DMS53 treated with DMSO at 0.1 percent for 48 hours (cell line): ENCODE data around the gene JPH3.

Source experiments
- DNase-seq: peaks from one replicate; lab custom pipeline; 2025; ENCODE audit not compliant: unreplicated experiment; lab: John Stamatoyannopoulos, UW

The JPH3 gene

DNA sequence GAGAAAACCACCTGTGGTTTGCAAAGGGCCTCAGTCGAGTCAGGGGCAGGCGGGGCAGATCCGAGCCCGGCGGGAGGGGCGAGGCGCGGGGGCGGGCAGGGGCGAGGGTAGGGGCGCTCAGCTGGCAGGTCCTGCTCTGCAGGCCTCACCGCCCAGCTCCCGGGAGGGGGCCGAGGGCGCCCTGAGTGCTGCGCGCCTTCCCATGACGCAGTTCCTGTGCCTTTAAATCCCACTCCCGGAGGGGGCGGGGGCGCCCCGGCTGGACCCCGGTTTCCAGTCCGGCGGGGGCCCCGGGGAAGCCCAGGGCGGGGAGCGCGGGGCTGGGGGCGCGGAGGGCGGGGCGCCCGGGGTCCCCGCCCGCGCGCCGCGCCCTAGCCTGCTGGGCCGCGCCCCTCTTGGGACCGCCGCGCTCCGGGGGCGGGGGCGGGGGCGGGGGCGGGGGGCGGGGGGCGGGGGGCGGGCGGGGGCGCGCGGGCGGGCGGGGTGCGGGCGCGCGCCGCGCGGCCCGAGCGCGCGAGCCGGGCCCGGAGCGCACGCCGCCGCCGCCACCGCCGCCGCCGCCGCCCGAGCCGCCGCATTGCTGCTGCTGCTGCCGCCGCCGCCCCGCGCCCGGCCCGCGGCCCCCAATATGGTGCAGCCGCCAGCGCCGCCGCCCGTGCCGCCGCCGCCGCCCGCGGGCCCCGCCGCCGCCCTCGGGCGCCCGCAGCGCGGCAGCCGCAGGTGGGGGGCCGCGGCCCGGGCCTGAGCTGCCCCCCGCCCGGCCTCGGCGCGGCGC lies at the start of gene JPH3:
Gene JPH3 (plus strand): TSS at position 508 of the 775 bp plus-strand sequence. CDS start 639 bp downstream, outside the sequence.
- DNase-seq: no peak

DNA sequence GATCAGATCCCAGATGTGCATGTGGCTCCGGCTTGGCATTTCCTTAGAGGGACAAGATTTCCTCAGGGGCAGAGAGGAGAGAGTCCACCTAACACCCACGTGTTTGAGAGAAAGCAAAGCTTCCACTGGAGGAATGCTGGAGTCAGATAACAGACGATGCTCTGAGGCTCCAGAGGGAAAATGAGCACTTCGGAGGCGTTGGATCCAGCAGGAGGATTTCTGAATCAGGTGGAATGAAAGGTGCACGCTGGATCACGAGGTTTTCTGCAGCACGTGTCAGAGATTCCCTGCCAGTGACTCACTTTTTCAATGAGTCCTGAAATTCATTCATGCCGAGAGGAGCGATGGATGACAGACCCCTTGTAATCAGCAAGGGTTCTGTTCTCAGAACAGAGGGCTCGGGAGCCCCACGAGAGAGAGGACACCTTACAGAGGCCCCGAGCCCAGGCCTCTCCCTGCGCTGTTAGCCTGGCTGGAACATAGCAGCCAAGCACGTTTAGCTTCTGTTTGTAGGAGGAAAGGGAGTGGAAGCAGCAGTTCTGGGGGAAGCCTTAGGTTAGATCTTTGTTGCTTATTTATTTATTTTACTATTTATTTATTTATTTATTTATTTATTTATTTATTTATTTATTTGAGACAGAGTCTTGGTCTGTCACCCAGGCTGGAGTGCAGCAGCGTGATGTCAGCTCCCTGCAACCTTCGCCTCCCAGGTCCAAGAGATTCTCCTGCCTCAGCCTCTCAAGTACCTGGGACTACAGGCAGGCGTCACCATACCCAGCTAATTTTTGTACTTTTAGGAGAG lies 49.3 kb upstream of the JPH3 start:
- peak; percentile 1 for DNase-seq

DNA sequence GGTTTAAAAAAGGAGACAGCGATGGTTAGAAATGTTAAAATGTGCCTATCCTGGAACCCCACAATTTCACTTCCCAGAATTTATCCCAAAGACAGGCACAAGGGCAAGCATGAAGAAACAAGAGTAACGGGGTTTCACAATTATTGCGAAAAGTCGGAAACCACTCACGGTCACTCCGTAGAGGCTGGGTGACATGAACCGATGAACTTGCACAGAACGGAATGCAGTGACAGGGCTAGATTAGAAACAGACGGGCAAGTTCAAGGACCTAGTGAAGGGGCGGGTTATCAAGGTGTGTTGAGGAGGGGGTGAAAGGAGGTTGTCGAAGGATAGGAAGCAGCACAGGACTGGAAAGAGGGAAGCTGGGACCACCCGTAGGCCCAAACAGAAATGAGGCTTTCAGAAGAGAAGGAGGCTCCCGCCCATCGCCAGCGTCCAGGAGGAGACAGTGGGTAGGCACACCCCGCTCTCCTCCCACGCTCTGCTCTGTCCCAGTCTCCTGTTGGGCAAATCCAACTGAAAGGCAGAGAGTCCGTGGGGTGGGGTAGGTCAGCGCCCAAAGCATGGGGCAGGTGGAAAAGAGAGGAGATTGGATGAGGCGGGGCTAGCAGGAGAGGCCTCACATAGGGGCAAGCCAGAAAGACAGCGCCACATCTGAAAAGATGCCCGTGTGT lies 47.4 kb upstream of the JPH3 start:
- DNase-seq: no peak

DNA sequence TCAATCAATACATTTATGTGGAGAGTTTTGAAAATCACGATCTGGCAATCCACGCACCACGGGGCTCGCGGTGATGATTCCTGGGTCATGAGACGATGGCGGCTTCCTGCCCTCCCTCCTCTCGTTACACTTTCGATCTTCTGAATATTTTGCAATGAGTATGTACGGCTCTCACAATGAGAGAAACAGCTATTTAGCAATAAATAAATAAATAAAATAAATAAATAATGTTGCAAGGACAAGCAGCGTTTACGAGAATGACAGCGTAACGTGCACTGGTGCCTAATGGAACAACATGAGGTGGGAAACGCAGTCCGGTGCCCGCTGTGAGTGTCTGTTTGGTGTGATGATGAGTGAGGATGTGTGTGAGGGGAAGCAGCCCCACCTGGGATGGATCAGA lies 46.7 kb upstream of the JPH3 start:
- DNase-seq: no peak

DNA sequence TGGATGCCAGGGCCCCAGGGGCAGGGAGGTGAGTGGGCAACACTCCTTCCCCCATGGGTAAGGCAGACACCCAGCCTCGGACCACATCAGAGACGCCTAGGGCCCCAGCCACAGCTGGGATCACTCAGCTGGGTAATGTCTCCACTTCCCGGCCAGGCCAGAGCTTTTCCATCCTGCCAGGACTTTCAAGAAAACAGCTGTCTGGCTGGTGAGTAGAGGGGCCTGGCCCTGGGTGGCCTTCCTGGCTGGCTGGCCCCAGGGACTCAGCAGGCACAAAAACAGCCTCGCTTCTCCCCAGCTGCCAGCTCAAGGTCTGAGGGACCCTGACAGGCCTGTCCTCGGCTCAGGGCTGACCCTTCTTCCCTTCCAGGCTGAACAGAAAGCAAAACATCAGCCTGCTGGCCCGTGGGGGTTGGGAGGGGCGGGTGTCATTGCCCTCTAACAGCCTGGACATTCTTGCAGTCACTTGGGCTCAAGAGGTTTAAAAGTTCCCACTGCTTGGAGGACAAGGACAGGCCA lies 45.3 kb upstream of the JPH3 start:
- DNase-seq: no peak

DNA sequence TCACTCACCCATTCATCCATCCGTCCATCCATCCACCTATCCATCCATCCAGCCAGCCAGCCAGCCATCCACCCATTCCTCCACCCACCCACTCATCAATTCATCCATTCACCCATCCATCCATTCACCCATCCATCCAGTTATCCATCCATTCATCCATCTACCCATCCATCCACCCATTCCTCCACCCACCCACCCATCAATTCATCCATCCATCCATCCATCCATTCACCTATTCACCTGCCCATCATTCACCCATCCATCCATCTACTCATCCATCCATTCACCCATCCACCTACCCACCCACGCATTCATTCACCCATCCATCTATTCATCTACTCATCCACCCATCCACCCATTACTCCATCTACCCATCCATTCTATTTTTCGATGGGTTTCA lies 43.6 kb upstream of the JPH3 start:
- no peak for DNase-seq

DNA sequence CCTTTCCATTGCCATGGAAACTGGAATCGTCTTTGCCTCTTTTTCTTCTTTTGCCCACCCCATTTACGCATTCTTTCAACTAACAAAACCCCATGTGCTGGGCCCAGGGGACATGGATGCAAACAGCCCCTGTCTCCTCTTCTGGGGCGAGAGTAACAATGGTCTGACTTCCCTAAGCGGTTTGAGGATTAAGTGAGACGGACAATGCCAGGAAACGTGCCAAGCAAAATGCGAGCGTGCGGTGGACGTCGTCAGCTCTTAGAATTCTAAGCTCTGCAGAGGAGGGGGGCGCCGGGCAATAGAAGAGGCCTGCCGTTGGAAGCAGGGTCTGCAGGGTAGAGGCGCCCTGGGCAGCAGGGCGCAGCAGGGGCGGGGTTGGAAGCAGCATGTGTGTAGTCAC lies 42.4 kb upstream of the JPH3 start:
- DNase-seq: no peak

DNA sequence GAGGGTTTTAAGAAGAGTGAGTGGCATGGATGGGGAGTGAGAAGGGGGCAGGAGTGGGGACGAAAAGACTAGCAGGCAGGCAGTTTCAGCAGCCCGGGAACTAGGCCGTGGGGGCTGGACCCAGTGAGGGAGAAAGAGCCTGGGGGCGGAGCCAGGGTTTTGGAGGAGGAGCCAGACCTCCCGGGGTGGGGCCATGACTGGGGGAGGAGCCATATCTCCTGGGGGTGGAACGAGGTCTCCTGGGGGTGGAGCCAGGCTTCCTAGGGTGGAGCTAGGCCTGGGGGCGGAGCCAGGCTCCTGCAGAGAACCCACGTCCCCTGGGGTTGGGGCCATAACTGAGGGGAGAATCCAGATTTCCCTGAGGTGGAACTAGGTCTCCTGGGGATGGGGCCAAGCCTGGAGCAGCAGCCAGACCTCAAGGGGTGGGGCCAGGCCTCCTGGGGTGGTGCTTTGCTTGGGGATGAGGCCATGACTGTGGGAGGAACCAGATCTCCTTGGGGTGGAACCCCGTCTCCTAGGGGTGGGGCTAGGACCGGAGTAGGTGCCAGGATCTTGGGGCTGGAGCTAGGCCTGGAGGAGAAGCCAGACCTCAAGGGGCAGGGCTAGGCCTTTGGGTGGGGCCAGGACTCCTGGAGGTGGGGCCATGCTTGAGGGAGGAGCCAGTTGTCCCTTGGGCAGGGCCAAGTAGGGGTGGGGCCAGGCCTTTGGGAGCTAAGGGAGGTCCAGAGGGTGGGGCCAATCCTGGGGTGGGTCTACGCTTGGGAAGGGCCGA lies 41.7 kb upstream of the JPH3 start:
- no peak for DNase-seq

DNA sequence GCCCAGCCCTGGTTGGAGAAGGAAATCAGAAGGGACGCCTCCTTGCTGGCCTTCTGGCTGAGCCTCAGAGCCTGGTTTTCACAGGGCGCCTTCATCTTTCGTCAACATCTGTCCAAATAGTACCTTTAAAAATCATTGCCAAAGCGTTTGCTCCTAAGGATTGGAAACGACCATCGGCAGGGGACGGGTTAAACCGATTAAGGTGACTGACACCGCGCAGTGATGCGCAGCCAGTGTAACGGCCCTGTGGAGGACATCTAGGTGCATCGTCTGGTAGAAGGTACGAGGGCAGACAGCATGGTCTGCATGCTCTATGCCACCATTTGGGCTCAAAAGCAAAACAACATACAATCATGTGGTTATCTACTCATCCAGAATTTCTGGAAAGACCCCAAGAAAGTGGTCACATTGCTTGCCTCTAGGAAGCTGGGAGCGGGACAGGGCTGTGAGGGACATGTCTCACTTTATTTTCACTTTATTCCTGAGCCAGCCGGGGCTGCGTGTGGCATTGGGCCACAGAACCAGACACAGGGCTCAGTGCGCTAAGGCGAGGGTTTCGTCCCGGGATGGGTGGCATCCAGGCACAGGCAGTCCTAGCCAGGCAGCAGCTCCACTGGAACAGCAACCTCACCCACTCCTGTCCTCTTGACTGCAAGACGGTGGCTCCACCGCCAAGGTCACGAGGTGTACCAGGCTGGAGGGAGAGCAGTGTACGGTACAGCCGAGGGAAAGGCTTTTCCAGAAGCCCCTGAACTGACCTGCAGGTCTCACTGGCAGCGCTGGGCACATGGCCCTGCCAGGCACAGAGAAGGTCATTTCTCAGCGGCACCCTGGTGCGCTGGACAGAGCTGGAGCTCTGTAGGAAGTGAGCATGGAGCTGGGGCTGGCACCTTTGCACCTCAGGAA lies 40.9 kb upstream of the JPH3 start:
- DNase-seq: no peak

DNA sequence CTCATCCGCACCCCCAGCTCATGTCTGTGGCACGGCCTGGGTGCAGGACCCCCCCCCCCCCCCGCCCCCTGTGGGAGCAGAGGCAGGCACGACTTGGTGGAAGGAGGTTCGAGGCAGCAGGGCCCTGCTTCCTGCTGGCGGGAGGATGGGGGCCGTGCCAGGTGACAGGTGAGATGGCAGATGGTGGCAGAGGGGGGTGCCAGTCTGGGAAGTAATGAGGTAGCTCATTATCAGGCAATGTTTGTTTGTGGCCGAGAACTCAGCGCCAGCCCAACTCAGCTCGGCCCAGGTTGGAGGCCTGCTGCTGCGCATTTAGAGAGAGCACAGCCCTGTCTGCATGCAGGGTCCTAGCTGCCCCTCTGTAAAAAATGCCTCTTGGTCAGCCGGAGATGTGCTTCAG lies 40.1 kb upstream of the JPH3 start:
- no peak for DNase-seq

DNA sequence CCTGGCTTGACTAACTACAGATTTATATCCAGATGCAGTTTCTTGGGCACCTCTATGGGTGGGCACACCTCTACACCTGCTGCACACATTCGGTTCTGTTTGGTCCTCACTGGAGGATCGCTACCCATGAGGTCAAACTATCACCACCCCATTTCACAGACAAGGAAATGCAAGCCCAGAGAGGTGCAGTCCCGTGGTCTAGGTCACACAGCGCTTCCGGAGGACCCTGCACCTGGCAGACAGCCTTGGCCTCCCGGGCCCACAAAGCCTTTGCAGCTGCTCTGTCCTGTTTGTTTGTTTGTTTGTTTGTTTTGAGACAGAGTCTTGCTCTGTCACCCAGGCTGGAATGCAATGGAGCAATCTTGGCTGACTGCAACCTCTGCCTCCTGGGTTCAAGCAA lies 39.3 kb upstream of the JPH3 start:
- DNase-seq: no peak

DNA sequence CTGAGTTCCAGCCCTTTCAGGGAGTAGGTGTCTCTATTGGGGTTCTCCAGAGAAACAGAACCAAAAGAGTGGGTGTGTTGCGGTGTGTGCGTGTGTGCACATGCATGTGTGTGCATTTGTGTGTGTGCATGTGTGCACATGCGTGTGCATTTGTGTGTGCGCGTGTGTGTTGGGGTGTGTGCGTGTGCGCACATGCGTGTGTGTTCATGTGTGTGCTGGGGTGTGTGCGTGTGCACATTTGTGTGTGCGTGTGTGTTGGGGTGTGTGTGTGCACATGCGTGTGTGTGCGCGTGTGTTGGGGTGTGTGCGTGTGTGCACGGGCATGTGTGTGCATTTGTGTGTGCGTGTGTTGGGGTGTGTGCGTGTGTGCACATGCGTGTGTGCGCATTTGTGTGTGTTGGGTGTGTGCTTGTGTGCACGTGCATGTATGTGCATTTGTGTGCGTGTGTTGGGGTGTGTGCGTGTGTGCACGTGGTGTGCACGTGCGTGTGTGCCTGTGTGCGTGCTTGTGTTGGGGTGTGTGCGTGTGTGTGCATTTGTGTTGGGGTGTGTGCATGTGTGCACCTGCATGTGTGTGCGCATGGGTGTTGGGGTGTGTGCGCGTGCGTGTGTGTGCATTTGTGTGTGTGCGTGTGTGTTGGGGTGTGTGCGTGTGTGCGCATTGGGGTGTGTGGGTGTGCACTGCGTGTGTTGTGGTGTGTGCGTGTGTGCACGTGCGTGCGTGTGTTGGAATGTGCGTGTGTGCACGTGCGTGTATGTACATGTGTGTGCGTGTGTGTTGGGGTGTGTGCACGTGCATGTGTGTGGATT lies 38.4 kb upstream of the JPH3 start:
- DNase-seq: no peak

DNA sequence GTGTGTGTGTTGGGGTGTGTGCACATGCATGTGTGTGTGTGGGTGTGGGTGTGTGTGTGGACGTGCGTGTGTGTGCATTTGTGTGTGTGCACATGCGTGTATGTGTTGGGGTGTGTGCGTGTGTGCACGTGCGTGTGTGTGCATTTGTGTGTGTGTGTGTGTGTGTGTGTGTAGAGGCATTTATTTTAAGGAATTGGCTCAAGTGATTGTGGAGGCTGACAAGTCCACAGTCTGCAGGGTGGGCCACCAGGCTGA lies 37.9 kb upstream of the JPH3 start:
- no peak for DNase-seq

DNA sequence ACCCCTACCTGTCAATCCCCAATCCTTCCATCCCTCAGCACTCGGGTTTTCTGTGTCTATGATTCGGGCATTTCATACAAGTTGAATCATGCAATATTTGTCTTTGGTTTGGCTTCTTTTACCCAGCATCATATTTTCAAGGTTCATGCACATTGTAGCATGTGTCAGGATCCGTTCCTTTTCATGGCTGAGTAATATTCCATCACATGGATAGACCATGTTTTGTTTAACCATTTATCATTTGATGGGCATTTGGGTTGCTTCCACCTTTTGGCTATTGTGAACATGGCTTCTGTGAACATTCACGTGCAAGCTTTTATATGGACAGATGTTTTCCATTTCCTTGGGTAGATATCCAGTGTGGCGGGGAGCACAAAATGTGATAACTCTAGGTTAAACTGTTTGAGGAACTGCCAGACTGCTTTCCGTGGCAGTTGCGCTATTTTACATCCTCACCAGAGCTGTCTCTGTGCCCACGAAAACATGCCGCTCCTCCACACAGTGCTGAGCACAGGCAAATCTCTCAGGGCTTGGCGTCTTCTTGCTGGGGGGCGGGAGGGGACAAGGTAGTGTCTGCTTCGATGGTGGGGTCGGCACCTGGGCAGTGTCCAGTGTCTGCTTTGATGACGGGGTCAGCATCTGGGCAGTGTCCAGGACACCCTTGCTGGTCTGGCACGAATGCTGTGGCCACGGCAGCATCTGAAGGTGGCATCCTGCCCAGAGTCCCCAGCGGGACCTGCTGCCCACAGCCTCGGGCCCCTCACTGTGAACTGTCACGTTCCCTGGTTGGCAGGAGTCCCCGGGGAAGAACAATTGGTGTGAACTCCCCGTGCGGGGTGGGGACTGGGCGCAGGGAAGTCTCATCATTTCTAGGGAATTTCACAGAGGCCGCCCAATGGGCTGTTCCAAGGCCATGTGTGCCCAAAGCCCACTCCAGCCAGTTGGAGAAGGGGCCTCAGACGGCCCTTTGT lies 32.4 kb upstream of the JPH3 start:
- DNase-seq: no peak

DNA sequence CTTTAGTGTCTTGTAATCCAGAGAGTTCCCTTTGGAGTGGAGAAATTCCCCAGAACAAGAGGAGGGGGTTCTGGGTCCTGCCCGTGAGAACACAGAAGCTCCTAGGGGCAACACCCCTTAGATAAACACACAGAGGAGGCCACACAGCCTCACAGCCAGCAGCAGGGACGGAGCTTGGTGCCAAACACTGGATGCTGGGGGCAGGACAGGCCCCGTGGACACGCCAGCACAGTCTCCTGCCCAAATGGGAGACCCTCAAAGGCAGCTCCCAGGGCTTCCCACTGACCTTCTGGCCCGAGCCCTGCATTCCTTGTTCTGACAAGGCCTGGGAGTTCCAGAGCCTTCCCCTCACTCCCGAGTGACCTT lies 31.8 kb upstream of the JPH3 start:
- DNase-seq: no peak

DNA sequence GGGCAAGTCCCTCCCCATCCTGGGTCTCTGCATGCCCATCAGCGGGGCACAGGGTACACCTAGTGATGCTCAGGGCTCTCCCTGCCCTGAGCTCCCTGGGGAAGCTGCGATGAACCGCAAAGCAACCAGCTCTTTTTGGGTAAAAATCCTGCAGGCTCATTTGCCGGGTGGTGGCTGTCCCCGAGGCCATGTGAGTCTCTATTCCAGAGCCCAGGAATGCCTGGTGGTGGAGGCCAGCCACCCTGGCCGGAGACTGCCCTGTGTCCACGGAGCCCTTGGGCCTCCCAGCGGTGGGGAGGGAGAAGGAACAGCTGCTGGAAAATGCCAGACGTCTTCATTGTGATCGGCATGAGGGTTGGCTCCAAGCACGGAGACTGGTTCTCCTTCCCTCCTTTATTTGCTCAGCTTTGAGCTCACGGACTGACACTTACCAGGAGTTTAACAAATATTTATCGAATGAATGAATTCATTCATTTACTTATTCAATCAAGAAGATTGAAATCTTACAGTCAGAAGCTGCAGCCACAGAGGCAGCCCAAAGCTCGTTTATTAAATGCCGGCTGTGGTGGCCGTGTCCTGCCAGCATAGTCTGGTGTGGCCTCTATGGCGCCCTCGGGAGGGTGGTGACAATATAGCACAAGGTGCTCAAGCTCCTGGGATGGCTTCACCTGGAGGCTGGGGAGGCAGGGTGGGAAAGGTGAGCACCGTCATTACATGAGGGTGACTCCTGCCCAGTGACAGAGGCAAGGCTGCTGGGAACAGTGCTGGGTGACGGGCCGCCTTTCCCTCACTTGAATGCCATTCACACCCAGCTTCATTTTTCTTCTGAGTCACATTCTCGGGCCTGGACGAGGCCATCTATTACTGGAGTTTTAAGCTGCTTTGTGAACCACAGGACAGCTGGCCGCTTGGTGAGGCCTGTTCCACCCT lies 31.1 kb upstream of the JPH3 start:
- DNase-seq: peak; percentile 44

DNA sequence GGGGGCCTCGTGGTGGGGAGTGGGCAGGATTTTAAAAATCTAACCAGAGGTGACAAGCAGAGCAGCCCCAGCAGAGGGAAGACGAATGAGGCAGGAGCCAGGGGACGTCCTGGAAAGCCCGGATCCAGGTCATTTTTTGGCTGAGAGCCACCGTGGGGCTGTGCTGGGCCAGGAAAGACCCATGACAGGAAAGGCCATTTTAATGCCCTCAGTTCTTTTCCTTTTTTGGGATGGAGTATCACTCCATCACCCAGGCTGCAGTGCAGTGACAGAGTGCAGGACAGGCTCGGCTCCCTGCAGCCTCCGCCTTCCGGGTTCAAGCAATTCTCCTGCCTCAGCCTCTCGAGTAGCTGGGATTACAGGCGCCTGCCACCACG lies 30.5 kb upstream of the JPH3 start:
- DNase-seq: no peak
